K562 (cell line): ENCODE data around the gene STRADB. TPM values are rescaled to one million over a fixed set of nuclear protein-coding genes. Genes with fewer than 3 reads are reported as not detected.

Experiments
- ATF1 ChIP-seq, 2 experiments: fragments of 450-650 bp in 1 of 2; IDR thresholded peaks; 2 replicates each; pipeline ENCODE4 v1.6.1; 2016; ENCODE audit warnings: missing compliant biosample characterization in 1 of 2, missing genetic modification characterization in 1 of 2
- FIP1L1 ChIP-seq: fragments of 200-400 bp; formaldehyde crosslinking; IDR thresholded peaks from 2 replicates; pipeline ENCODE4 v1.6.1; 2018; ENCODE audit warnings: mild to moderate bottlenecking, low read depth, low read length; ENCODE audit not compliant: poor library complexity, severe bottlenecking
- FOXJ2 ChIP-seq: fragments of 200-800 bp; sonication (Bioruptor generic); IDR thresholded peaks from 2 replicates; pipeline ENCODE4 v1.6.1; 2016; ENCODE audit warnings: missing genetic modification characterization, missing compliant biosample characterization
- HCFC1 ChIP-seq: IDR thresholded peaks from 2 replicates; pipeline ENCODE4 v1.6.1; 2012; ENCODE audit warnings: low read depth, low read length, improper control_type of control experiment
- MAZ ChIP-seq, 2 experiments: fragments of 450-650 bp in 1 of 2; sonication (generic) in 1 of 2; formaldehyde crosslinking; IDR thresholded peaks in 1 of 2; conservative IDR thresholded peaks in 1 of 2; 2 replicates each; pipeline versions ENCODE4 v1.4.0 to v1.5.0; 2020; ENCODE audit warnings: mild to moderate bottlenecking in 1 of 2, missing genetic modification reagents in 1 of 2
- MNT ChIP-seq, 2 experiments: fragments of 450-650 bp; conservative IDR thresholded peaks; 2 replicates each; pipeline ENCODE4 v1.6.1; 2017; ENCODE audit warnings: mild to moderate bottlenecking in 2 of 2, moderate library complexity in 2 of 2
- MTA3 ChIP-seq: fragments of 450-650 bp; formaldehyde crosslinking; IDR thresholded peaks from 2 replicates; pipeline ENCODE4 v1.6.1; 2017; ENCODE audit warnings: mild to moderate bottlenecking, borderline replicate concordance
- NR2C2 ChIP-seq, 2 experiments: fragments of 200-800 bp in 1 of 2; sonication (Bioruptor generic) in 1 of 2; sonication (generic) in 1 of 2; formaldehyde crosslinking in 1 of 2; IDR thresholded peaks; 2 replicates each; pipeline versions ENCODE4 v1.6.1 to v1.8.0; 2016 to 2022; ENCODE audit warnings: mild to moderate bottlenecking in 1 of 2, missing compliant biosample characterization in 1 of 2, missing genetic modification characterization in 1 of 2, missing genetic modification reagents in 1 of 2
- PML ChIP-seq: IDR thresholded peaks from 2 replicates; pipeline ENCODE4 v1.6.1; 2012; ENCODE audit warnings: low read length, inconsistent platforms
- TCF7L2 ChIP-seq: fragments of 150-350 bp; IDR thresholded peaks from 2 replicates; pipeline ENCODE4 v1.6.1; 2016; ENCODE audit warnings: low read depth, mild to moderate bottlenecking, low read length, moderate library complexity
- U2AF1 ChIP-seq: fragments of 200-400 bp; formaldehyde crosslinking; optimal IDR thresholded peaks from 2 replicates; pipeline ENCODE3; 2017; ENCODE audit warnings: mild to moderate bottlenecking, low read depth, low read length, moderate library complexity
- YY1 ChIP-seq, 3 experiments: IDR thresholded peaks; 2 replicates each; pipeline ENCODE4 v1.6.1; 2011; ENCODE audit warnings: low read length in 2 of 3, mild to moderate bottlenecking in 2 of 3, moderate library complexity in 2 of 3, borderline replicate concordance in 1 of 3, control low read depth in 1 of 3, low read depth in 1 of 3; ENCODE audit not compliant: insufficient read depth in 3 of 3, insufficient replicate concordance in 2 of 3, control insufficient read depth in 1 of 3, insufficient read length in 1 of 3; ENCODE audit errors: extremely low read depth in 1 of 3
- ZNF175 ChIP-seq: fragments of 200-800 bp; sonication (Bioruptor generic); IDR thresholded peaks from 2 replicates; pipeline ENCODE4 v1.6.1; 2016; ENCODE audit warnings: low read depth, mild to moderate bottlenecking, missing genetic modification characterization, missing compliant biosample characterization
- ZNF280A ChIP-seq: fragments of 450-650 bp; IDR thresholded peaks from 2 replicates; pipeline ENCODE4 v1.6.1; 2018; ENCODE audit warnings: mild to moderate bottlenecking, low read depth; ENCODE audit not compliant: partially characterized antibody
- ZNF324 ChIP-seq: fragments of 250-450 bp; sonication (Bioruptor Pico); IDR thresholded peaks from 2 replicates; pipeline ENCODE4 v1.4.0; 2020; ENCODE audit warnings: mild to moderate bottlenecking
- ZNF717 ChIP-seq: fragments of 250-450 bp; sonication (Bioruptor Pico); IDR thresholded peaks from 2 replicates; pipeline ENCODE4 v1.5.0; 2021
- polyA plus RNA-seq, 8 experiments: library from polyadenylated mRNA; depleted of rRNA in 4 of 8; stranded (reverse) in 5 of 8; unstranded in 3 of 8; fragments of >200 nt; fragmentation: Nextera tagmentation in 2 of 8; fragmentation: Illumina TruSeq in 1 of 8; extraction: Ambion mirVana in 2 of 8; extraction: Trizol in 1 of 8; gene quantifications; 2 replicates each; pipeline versions ENCODE4 v1.2.1 to v1.2.3, GENCODE V29; 2011 to 2014; ENCODE audit warnings: inconsistent platforms in 1 of 8, missing spikeins in 1 of 8
- total RNA-seq, 7 experiments: library from RNA; depleted of rRNA in 6 of 7; stranded (reverse); fragments of >200 nt in 6 of 7; fragmentation: Illumina TruSeq in 2 of 7; extraction: Trizol in 2 of 7; gene quantifications; 2 replicates each; pipeline versions ENCODE4 v1.2.1 to v1.2.3, GENCODE V29; 2011 to 2021; ENCODE audit warnings: low replicate concordance in 1 of 7

STRADB gene
- total and polyA plus RNA-seq, 9 of the 15 experiments (the other 6 are each of a cell fraction or from before 2014, with no cell fraction given) = 6.9 to 30.6 (median 15.7) TPM

GRCh38 chr2:201451292-201452057 lies at the start of gene STRADB, which contains the start of gene TRAK2 (continued):
- TF ChIP-seq FIP1L1 (peak; percentile 86), ATF1 (CRISPR knock-in tag; IDR thresholded peaks at IDR 0.05) (peak; percentile 86), ATF1 (tag; IDR thresholded peaks at IDR 0.05) (peak; percentile 97), PML (peak; percentile 53; the same call in 1 of the 2 replicates), MAZ (CRISPR knock-in tag; conservative IDR thresholded peaks at IDR 0.05 in 1 of 2, IDR thresholded peaks at IDR 0.05 in 1 of 2) (peak; percentile 84 to 90), NR2C2 (CRISPR knock-in tag; IDR thresholded peaks at IDR 0.05) (peak; percentile 88; the same call in 1 of the 2 replicates), NR2C2 (tag; IDR thresholded peaks at IDR 0.05) (peak; percentile 96), ZNF324 (no peak), YY1 (IDR thresholded peaks at IDR 0.05; ENCODE audit: borderline replicate concordance in 1 of 3, control insufficient read depth in 1 of 3, extremely low read depth in 1 of 3, insufficient read depth in 3 of 3, insufficient read length in 1 of 3, insufficient replicate concordance in 2 of 3, low read depth in 1 of 3, low read length in 2 of 3) (peak; percentile 63 to 93 (median 92)), U2AF1 (no peak), ZNF175 (CRISPR knock-in tag) (0 out of 2 replicates have a peak, but pooled peaks have one; percentile 63), MTA3 (peak; percentile 21; the same call in 1 of the 2 replicates), FOXJ2 (tag) (peak; percentile 60; the same call in 1 of the 2 replicates), HCFC1 (peak; percentile 96), ZNF280A (no peak), MNT (conservative IDR thresholded peaks at IDR 0.05) (peak; percentile 70 to 87), TCF7L2 (peak; percentile 73), ZNF717 (CRISPR knock-in tag) (no peak)
